BE2C (cell line): ENCODE data around the gene DMRT2.

ENCODE experiments used
- DNase-seq: peaks from one replicate; pipeline ENCODE4 v3.0.0-alpha.2; 2020
- H3K27me3 ChIP-seq: fragments of 250-450 bp; sonication (Bioruptor Pico); 2 replicates; pipeline ENCODE4 v1.5.1; 2020; ENCODE audit warnings: mild to moderate bottlenecking
- H3K36me3 ChIP-seq: fragments of 250-450 bp; sonication (Bioruptor Pico); 2 replicates; pipeline ENCODE4 v1.5.1; 2020; ENCODE audit warnings: mild to moderate bottlenecking
- H3K4me1 ChIP-seq: fragments of 250-450 bp; sonication (Bioruptor Pico); 2 replicates; pipeline ENCODE4 v1.5.1; 2020
- H3K4me3 ChIP-seq: 2 replicates; pipeline ENCODE4 v1.5.1; 2011; ENCODE audit warnings: low read depth, low read length
- H3K9me3 ChIP-seq: fragments of 250-450 bp; sonication (Bioruptor Pico); 2 replicates; pipeline ENCODE4 v1.5.1; 2020
- CTCF ChIP-seq: IDR thresholded peaks from 2 replicates; pipeline ENCODE4 v1.5.1; 2012; ENCODE audit warnings: mild to moderate bottlenecking, low read depth, low read length

Gene DMRT2

GRCh38 chr9:1073497-1073896 lies 23.3 kb downstream of the DMRT2 start:
- H3K9me3 ChIP-seq, result no peaks in the 10 kb centered on the region
- H3K4me3 ChIP-seq, result no peak overlapping the region
- H3K27me3 ChIP-seq, result no peaks in the 10 kb centered on the region
- no peak for TF ChIP-seq CTCF
- DNase-seq, result no peak
- no peaks in the 10 kb centered on the region for H3K4me1 ChIP-seq
- H3K36me3 ChIP-seq, result no peaks in the 10 kb centered on the region

DNA sequence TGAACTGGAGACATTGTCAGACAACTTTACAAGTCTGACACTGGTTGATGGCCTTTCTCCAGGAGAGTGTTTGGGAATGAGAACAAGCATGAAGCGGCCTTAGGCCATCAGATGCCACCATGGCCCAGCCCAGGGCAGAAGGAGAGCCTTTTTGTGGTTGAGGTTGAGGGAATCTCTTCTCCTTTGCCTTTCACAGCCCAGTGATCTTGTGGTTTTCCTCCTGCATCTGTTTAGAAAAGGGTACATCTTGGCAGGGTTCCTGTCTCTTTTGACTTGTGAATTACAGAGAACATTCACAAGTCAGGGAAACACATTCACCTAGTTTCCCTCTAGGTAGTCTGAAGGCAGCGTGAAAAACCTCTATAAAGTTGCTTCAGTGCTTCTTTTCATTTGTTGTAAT lies 27.5 kb downstream of the DMRT2 start:
- H3K9me3 ChIP-seq, result no peaks in the 10 kb centered on the region
- no peak for TF ChIP-seq CTCF

DNA sequence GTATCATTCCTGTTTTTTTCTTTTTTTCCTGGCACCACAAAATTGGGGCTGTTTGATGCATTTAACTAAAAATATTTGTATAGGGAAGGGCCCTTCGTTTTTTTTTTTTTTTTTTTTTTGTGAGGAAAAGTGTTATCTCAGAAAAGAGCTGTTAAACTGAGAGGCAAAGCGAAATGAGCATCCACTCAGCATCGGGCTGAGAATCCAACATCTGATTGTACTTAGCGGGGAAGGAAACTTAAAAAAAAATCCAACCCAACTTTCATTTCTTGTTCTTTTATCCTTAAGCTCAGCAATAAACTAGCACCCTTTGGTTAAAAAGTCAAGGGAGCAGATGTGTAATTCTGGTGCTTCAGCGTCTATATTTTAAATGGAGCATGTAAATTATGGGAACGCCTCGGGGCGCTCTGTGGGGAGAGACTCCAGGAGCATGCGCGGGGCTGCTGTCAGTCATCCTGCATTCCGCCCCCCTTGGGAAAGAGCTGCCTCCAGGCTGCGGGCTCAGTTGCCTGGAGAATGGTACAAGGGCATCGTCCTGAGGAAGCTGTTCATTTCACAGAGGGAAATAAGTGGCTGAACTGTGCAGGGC lies 33.3 kb downstream of the DMRT2 start:
- Histone ChIP-seq H3K9me3 (no peaks in the 10 kb centered on the region), H3K4me3 (no peak overlapping the region), H3K36me3 (no peaks in the 10 kb centered on the region), H3K4me1 (no peaks in the 10 kb centered on the region), H3K27me3 (no peaks in the 10 kb centered on the region)
- TF ChIP-seq CTCF, result no peak
- no peak for DNase-seq

More for the DNA sequence above, 27.5 kb downstream of the DMRT2 start:
- H3K36me3 ChIP-seq, result no peaks in the 10 kb centered on the region
- no peaks in the 10 kb centered on the region for H3K4me1 ChIP-seq
- H3K27me3 ChIP-seq, result no peaks in the 10 kb centered on the region
- H3K4me3 ChIP-seq, result no peak overlapping the region
- no peak for DNase-seq

GRCh38 chr9:1085086-1085485 lies 34.9 kb downstream of the DMRT2 start:
- DNase-seq, result no peak
- no peaks in the 10 kb centered on the region for H3K4me1 ChIP-seq
- H3K9me3 ChIP-seq, result no peaks in the 10 kb centered on the region
- no peak for TF ChIP-seq CTCF
- H3K4me3 ChIP-seq, result no peak overlapping the region
- H3K36me3 ChIP-seq, result no peaks in the 10 kb centered on the region
- H3K27me3 ChIP-seq, result no peaks in the 10 kb centered on the region

DNA sequence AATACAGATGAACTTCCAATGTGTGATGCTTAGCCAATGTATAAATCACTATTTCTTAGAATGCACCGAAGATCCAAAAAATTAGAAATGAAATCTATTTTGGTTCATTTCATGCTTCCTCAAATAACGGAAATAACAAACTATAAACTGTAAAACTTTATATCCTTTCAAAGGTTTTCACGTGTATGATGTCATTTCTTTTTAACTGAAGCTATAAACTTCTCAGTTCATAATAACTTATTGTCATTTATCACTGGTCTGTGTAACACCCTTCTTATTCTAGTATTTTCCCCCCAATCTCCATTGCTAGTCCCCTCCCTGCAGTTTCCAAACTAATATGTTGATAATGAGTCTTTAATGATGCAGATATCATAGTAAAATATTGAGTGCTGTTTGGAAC lies 36.4 kb downstream of the DMRT2 start:
- no peaks in the 10 kb centered on the region for H3K9me3 ChIP-seq
- no peaks in the 10 kb centered on the region for H3K27me3 ChIP-seq
- no peaks in the 10 kb centered on the region for H3K4me1 ChIP-seq
- H3K36me3 ChIP-seq, result no peaks in the 10 kb centered on the region
- no peak for DNase-seq
- H3K4me3 ChIP-seq, result no peak overlapping the region
- TF ChIP-seq CTCF, result no peak

GRCh38 chr9:1087120-1087881 lies 37.1 kb downstream of the DMRT2 start:
- TF ChIP-seq CTCF, result no peak
- no peaks in the 10 kb centered on the region for H3K36me3 ChIP-seq
- no peak for DNase-seq
- H3K4me3 ChIP-seq, result no peak overlapping the region
- H3K4me1 ChIP-seq, result no peaks in the 10 kb centered on the region
- H3K9me3 ChIP-seq, result no peaks in the 10 kb centered on the region
- no peaks in the 10 kb centered on the region for H3K27me3 ChIP-seq
